Uterus (tissue), 4 donors: ENCODE results near the gene B3GNT9. TPM values are rescaled to one million over a fixed set of nuclear protein-coding genes. Genes with fewer than 3 reads are reported as not detected.
A peak's percentile ranks its signal among the peaks of the same experiment; 100 is the strongest.

Experiments used
- DNase-seq, 2 donors: peaks; one replicate each; pipeline ENCODE4 v3.0.0-alpha.2; 2019 to 2020
- H3K27ac ChIP-seq, 2 donors: fragments of 200-600 bp; sonication (generic); 1 replicate in 1 of 2; 2 replicates in 1 of 2; pipeline ENCODE4 v1.5.1; 2016 to 2018
- H3K27me3 ChIP-seq, 2 donors: fragments of 200-600 bp; sonication (generic); one replicate each; pipeline ENCODE4 v1.5.1; 2018 to 2019; ENCODE audit warnings: control low read depth in 1 of 2
- H3K36me3 ChIP-seq, 2 donors: fragments of 200-600 bp; sonication (generic); one replicate each; pipeline ENCODE4 v1.5.1; 2019; ENCODE audit warnings: control low read depth in 1 of 2
- H3K4me1 ChIP-seq, 2 donors: fragments of 200-600 bp; sonication (generic); one replicate each; pipeline ENCODE4 v1.5.1; 2018 to 2019; ENCODE audit warnings: control low read depth in 1 of 2
- H3K4me3 ChIP-seq, 2 donors: fragments of 200-600 bp; sonication (generic); 1 replicate in 1 of 2; 2 replicates in 1 of 2; pipeline ENCODE4 v1.5.1; 2018 to 2019; ENCODE audit warnings: mild to moderate bottlenecking in 1 of 2
- H3K9me3 ChIP-seq, 2 donors: fragments of 200-600 bp; sonication (generic); one replicate each; pipeline ENCODE4 v1.5.1; 2019; ENCODE audit warnings: control low read depth in 1 of 2
- POLR2A ChIP-seq, 2 donors: fragments of 450-650 bp; IDR thresholded peaks; one replicate each; pipeline ENCODE4 v1.6.1; 2016; ENCODE audit warnings: antibody characterized with exemption in 2 of 2, mild to moderate bottlenecking in 1 of 2, moderate library complexity in 1 of 2
- intact Hi-C: fragments of 100-400 bp; cut with DNase I; formaldehyde crosslinking; loops from one replicate; pipeline ENCODE4 v1.15.1; 2023; ENCODE audit warnings: low total_unique reads
- total RNA-seq, 4 donors: library from RNA; depleted of rRNA in 3 of 4; stranded (reverse); fragments of >200 nt in 3 of 4; gene quantifications; one replicate each; pipeline versions ENCODE4 v1.1.0 to v1.2.4, GENCODE V29; 2014 to 2023
- TF ChIP-seq, protein P1 (sequence below), 4 experiments: fragments of 200-600 bp in 2 of 4; fragments of 450-650 bp in 2 of 4; sonication (generic) in 2 of 4; IDR thresholded peaks; one replicate each; pipeline ENCODE4 v1.5.1; 2016 to 2019; ENCODE audit warnings: antibody characterized with exemption in 4 of 4, mild to moderate bottlenecking in 2 of 4, moderate library complexity in 1 of 4
- donor health status: DM: yes; HTN: yes; CAD: no.

The B3GNT9 gene
- total RNA-seq, 4 donors from 2014 or later = 2.4 to 40.1 (median 15.1) TPM

DNA sequence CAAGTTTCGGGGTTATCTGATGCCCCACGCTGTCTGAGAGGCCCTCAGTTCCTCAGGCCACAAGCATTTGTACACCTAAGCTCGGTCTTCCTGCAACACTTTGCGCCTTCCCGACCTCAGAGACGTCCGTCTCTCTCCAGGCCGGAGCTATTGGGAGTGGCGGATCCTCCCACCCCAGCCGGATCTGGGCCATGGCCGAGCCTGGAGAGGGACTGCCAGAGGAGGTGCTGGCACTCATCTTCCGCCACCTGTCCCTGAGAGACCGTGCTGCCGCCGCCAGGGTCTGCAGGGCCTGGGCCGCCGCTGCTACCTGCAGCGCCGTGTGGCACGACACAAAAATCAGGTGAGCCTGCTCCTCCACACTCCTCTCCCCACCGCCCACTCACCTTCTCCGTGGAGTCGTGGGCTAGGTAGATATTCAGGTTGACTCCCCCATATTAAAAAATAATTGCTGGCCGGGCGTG, 10.8 kb upstream of the B3GNT9 start:
- intact Hi-C loops = no loop called here
- Histone ChIP-seq H3K36me3 (no peaks in the 10 kb centered on the region), H3K27me3 (no peaks in the 10 kb centered on the region), H3K27ac (no peak overlapping the region), H3K9me3 (no peaks in the 10 kb centered on the region), H3K4me1 (peaks cover 0 to 32% of the 10 kb centered on the region in 2 donors), H3K4me3 (no peak overlapping the region)
- no peak for DNase-seq
- no peak for TF ChIP-seq POLR2A (IDR thresholded peaks at IDR 0.05)

- no peak for DNase-seq
- no peaks in the 10 kb centered on the region for H3K9me3 ChIP-seq
- H3K4me1 ChIP-seq = peaks cover 0 to 32% of the 10 kb centered on the region in 2 donors
- no peaks in the 10 kb centered on the region for H3K27me3 ChIP-seq
- H3K4me3 ChIP-seq = peak overlapping the region; percentile 75 to 90
- H3K36me3 ChIP-seq = no peaks in the 10 kb centered on the region
- intact Hi-C loops = loop anchor here (5.0 kb wide), 1 partner anchor 182 kb away; no protein-coding TSS in a partner anchor
- TF ChIP-seq POLR2A (IDR thresholded peaks at IDR 0.05) = no peak
- TF ChIP-seq, protein P1, sequence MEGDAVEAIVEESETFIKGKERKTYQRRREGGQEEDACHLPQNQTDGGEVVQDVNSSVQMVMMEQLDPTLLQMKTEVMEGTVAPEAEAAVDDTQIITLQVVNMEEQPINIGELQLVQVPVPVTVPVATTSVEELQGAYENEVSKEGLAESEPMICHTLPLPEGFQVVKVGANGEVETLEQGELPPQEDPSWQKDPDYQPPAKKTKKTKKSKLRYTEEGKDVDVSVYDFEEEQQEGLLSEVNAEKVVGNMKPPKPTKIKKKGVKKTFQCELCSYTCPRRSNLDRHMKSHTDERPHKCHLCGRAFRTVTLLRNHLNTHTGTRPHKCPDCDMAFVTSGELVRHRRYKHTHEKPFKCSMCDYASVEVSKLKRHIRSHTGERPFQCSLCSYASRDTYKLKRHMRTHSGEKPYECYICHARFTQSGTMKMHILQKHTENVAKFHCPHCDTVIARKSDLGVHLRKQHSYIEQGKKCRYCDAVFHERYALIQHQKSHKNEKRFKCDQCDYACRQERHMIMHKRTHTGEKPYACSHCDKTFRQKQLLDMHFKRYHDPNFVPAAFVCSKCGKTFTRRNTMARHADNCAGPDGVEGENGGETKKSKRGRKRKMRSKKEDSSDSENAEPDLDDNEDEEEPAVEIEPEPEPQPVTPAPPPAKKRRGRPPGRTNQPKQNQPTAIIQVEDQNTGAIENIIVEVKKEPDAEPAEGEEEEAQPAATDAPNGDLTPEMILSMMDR (IDR thresholded peaks at IDR 0.05) = no peak
- H3K27ac ChIP-seq = peak overlapping the region; percentile 70 to 80
Observed at GRCh38 chr16:67158637-67159600, 8.1 kb upstream of the B3GNT9 start.

DNA sequence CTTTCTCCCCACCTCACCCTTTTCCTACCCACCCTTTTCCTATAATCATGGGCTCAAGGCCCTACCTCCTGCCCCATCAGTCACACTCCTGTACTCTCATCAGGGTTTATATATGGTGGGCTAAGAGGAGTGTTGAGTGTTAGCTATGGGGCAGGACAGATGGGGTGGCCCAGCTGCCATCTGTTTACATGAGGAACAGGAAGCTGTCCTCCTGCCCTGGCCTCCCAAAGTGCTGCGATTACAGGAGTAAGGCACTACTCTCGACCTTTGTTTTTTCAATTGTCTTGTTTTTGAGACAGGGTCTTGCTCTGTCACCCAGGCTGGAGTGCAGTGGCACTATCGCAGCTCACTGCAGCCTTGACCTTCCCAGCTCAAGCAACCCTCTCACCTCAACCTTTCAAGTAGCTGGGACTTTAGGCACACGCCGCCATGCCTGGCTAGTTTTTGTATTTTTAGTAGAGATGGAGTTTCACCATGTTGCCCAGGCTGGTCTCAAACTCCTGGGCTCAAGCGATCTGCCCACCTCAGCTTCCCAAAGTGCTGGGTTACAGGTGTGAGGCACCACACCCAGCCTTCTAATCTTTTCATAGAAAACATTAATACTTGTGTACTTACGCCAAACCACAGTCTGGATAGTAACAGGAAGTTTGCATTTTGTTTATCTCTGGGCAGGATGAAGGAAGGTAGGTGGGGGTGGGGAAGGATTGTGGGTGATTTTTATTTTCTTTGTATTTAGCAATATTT, 7.3 kb upstream of the B3GNT9 start:
- DNase-seq = no peak
- H3K4me1 ChIP-seq = peaks cover 0 to 24% of the 10 kb centered on the region in 2 donors

DNA sequence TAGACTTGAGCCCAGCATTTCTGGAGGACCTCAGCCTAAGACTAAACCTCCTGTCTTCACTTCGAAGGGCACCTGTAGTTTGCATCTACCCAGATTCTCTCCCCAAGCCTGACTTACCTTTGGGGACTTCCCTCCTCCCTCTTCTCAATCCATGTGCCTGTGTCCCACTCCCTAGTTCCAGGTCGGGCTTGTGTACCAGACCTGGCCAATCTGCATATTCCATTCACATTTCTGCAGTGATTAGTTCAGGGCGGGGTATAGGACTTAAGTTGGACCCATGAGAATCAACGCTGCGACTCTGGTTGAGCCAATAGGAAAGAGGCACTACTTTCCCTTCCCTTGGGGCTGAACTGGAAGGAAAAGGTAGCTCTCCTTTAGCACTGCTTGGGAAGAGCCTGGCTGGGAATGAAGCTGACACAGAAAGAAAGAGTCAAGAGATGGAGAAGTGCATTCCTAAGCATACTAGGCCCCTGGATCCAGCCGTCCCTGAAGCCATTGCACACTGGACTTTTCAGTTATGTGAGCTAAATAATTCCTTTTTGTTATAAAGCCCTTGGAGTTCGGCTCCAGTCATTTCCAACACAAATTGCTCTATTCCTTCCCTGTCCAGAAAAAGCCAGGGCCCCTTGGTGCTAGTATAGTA, 6.4 kb upstream of the B3GNT9 start:
- Histone ChIP-seq H3K4me1 (peaks cover 0 to 20% of the 10 kb centered on the region in 2 donors), H3K4me3 (no peak overlapping the region), H3K36me3 (no peaks in the 10 kb centered on the region), H3K9me3 (no peaks in the 10 kb centered on the region), H3K27me3 (no peaks in the 10 kb centered on the region), H3K27ac (no peak overlapping the region)
- TF ChIP-seq, protein P1 (IDR thresholded peaks at IDR 0.05) = no peak
- no peak for TF ChIP-seq POLR2A (IDR thresholded peaks at IDR 0.05)
- intact Hi-C loops = loop anchor here (5.0 kb wide), 1 partner anchor 180 kb away; no protein-coding TSS in a partner anchor
- no peak for DNase-seq

More for the DNA sequence above, 7.3 kb upstream of the B3GNT9 start:
- TF ChIP-seq, protein P1 (IDR thresholded peaks at IDR 0.05) = no peak
- no peak for TF ChIP-seq POLR2A (IDR thresholded peaks at IDR 0.05)
- no peaks in the 10 kb centered on the region for H3K36me3 ChIP-seq
- H3K27me3 ChIP-seq = no peaks in the 10 kb centered on the region
- H3K27ac ChIP-seq = no peak overlapping the region
- no peaks in the 10 kb centered on the region for H3K9me3 ChIP-seq
- intact Hi-C loops = loop anchor here (5.0 kb wide), 1 partner anchor 181 kb away; no protein-coding TSS in a partner anchor
- no peak overlapping the region for H3K4me3 ChIP-seq
